ENCODE data around the gene SLC41A3. TPM values are rescaled to one million over a fixed set of nuclear protein-coding genes. Genes with fewer than 3 reads are reported as not detected.

Gene SLC41A3
- total and polyA plus RNA-seq, 2 experiments from 2014 or later = 33.4 to 55.1 TPM

GRCh38 chr3:126119008-126119675, 35.2 kb upstream of the SLC41A3 start:
- Histone ChIP-seq H3K9me3 (ENCODE audit: low read depth) (no peaks in the 10 kb centered on the region), H3K4me1 (ENCODE audit: low read depth) (no peaks in the 10 kb centered on the region), H3K36me3 (no peaks in the 10 kb centered on the region), H3K27me3 (no peaks in the 10 kb centered on the region), H3K4me3 (no peak overlapping the region), H3K27ac (no peak overlapping the region)
- TF ChIP-seq CTCF (IDR thresholded peaks at IDR 0.05; ENCODE audit: low read depth, low read length) = no peak
- no peak for DNase-seq (ENCODE audit: low read depth in 1 of 2, low spot score in 1 of 2)

GRCh38 chr3:126118591-126118990, 34.7 kb upstream of the SLC41A3 start:
- Histone ChIP-seq H3K4me1 (ENCODE audit: low read depth) (no peaks in the 10 kb centered on the region), H3K9me3 (ENCODE audit: low read depth) (no peaks in the 10 kb centered on the region), H3K36me3 (no peaks in the 10 kb centered on the region), H3K27me3 (no peaks in the 10 kb centered on the region), H3K27ac (no peak overlapping the region), H3K4me3 (no peak overlapping the region)
- TF ChIP-seq CTCF (IDR thresholded peaks at IDR 0.05; ENCODE audit: low read depth, low read length) = no peak
- DNase-seq (ENCODE audit: low read depth in 1 of 2, low spot score in 1 of 2) = no peak

- DNase-seq (ENCODE audit: low read depth in 1 of 2, low spot score in 1 of 2) = no peak
- no peaks in the 10 kb centered on the region for H3K27me3 ChIP-seq
- H3K9me3 ChIP-seq (ENCODE audit: low read depth) = no peaks in the 10 kb centered on the region
- H3K4me1 ChIP-seq (ENCODE audit: low read depth) = no peaks in the 10 kb centered on the region
- no peak overlapping the region for H3K4me3 ChIP-seq
- H3K36me3 ChIP-seq = no peaks in the 10 kb centered on the region
- no peak overlapping the region for H3K27ac ChIP-seq
- TF ChIP-seq CTCF (IDR thresholded peaks at IDR 0.05; ENCODE audit: low read depth, low read length) = no peak
Measured at GRCh38 chr3:126117786-126118185, 33.9 kb upstream of the SLC41A3 start.

GRCh38 chr3:126117212-126117611, 33.3 kb upstream of the SLC41A3 start:
- no peaks in the 10 kb centered on the region for H3K36me3 ChIP-seq

GRCh38 chr3:126116526-126116925, 32.6 kb upstream of the SLC41A3 start:
- TF ChIP-seq CTCF (IDR thresholded peaks at IDR 0.05; ENCODE audit: low read depth, low read length) = no peak
- Histone ChIP-seq H3K4me1 (ENCODE audit: low read depth) (no peaks in the 10 kb centered on the region), H3K9me3 (ENCODE audit: low read depth) (no peaks in the 10 kb centered on the region), H3K4me3 (no peak overlapping the region), H3K36me3 (no peaks in the 10 kb centered on the region), H3K27me3 (no peaks in the 10 kb centered on the region), H3K27ac (no peak overlapping the region)
- no peak for DNase-seq (ENCODE audit: low read depth in 1 of 2, low spot score in 1 of 2)

More at GRCh38 chr3:126117212-126117611, 33.3 kb upstream of the SLC41A3 start:
- Histone ChIP-seq H3K4me3 (no peak overlapping the region), H3K27ac (no peak overlapping the region), H3K9me3 (ENCODE audit: low read depth) (no peaks in the 10 kb centered on the region), H3K4me1 (ENCODE audit: low read depth) (no peaks in the 10 kb centered on the region), H3K27me3 (no peaks in the 10 kb centered on the region)
- DNase-seq (ENCODE audit: low read depth in 1 of 2, low spot score in 1 of 2) = no peak
- no peak for TF ChIP-seq CTCF (IDR thresholded peaks at IDR 0.05; ENCODE audit: low read depth, low read length)

Measured in cardiac muscle cell (in vitro differentiated cells and primary cell).